ENCODE results near the gene BMPER.

DNA sequence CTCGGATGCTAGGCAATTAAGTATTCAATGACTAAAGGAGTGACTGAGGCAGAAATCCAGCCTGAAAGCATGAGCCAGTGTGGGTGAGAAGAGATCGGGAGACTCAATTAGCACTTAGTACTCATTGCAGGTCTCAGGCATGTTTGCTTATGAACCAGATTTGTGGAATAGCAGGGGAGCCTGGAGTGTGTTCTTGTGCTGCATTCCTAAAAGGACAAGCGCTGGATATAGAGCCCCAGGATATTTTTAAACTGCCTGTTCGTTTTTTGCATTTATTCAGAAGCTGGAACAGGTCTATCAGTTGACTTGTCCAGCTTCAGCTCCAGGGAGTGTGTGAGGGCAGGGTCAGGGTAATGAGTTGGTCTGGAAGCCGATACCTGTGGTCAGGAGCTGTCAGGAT lies 120.3 kb downstream of the BMPER start:
- TF ChIP-seq, protein P1, sequence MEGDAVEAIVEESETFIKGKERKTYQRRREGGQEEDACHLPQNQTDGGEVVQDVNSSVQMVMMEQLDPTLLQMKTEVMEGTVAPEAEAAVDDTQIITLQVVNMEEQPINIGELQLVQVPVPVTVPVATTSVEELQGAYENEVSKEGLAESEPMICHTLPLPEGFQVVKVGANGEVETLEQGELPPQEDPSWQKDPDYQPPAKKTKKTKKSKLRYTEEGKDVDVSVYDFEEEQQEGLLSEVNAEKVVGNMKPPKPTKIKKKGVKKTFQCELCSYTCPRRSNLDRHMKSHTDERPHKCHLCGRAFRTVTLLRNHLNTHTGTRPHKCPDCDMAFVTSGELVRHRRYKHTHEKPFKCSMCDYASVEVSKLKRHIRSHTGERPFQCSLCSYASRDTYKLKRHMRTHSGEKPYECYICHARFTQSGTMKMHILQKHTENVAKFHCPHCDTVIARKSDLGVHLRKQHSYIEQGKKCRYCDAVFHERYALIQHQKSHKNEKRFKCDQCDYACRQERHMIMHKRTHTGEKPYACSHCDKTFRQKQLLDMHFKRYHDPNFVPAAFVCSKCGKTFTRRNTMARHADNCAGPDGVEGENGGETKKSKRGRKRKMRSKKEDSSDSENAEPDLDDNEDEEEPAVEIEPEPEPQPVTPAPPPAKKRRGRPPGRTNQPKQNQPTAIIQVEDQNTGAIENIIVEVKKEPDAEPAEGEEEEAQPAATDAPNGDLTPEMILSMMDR (IDR thresholded peaks at IDR 0.05) = no peak
- no peak for TF ChIP-seq POLR2A (IDR thresholded peaks at IDR 0.05)
